ENCODE measurements around the gene TTLL10. TPM values are rescaled to one million over a fixed set of nuclear protein-coding genes. Genes with fewer than 3 reads are reported as not detected.

TTLL10 gene
- total and polyA plus RNA-seq, 2 of the 4 experiments (the other 2 are of a cell fraction) = not detected

DNA sequence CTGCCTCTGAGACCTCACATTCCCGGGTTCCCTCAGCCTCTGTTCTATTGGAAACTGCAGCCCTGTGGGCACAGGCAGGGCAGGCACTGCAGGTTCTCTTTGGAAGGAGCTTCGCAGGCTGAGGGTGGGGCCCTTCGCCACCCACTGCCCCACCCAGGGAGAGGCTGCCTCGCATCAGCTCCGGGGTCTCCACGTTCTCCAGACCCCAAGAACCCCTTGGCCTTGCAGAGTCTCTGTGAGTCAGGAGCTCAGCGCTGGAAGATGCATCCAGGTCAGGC, 49.2 kb upstream of the TTLL10 start:
- no peak overlapping the region for H2BK120ac ChIP-seq (ENCODE audit: low read depth, low read length)
- CTCF ChIA-PET = no interaction called here

More for the DNA sequence above, 49.2 kb upstream of the TTLL10 start:
- Histone ChIP-seq H3K9me3 (ENCODE audit: control insufficient read depth, insufficient read depth, low read length) (0 out of 2 replicates have a peak, but pooled peaks cover 3% of the 10 kb centered on the region), H3K14ac (replicated peaks; ENCODE audit: low read depth, low read length) (no peak overlapping the region), H3K36me3 (ENCODE audit: control insufficient read depth, insufficient read depth, low read length) (no peaks in the 10 kb centered on the region), H3K4me1 (ENCODE audit: control insufficient read depth, insufficient read depth, low read length) (no peaks in the 10 kb centered on the region), H3K9me1 (ENCODE audit: insufficient read depth, low read length) (peaks cover 9% of the 10 kb centered on the region), H2AFZ (replicated peaks; ENCODE audit: low read length, poor library complexity) (no peak overlapping the region), H3K23ac (ENCODE audit: low read depth, low read length) (no peak overlapping the region), H2AK9ac (replicated peaks; ENCODE audit: low read depth, low read length, poor library complexity) (no peak overlapping the region), H3K79me1 (ENCODE audit: low read depth in 1 of 2, low read length in 2 of 2) (no peaks in the 10 kb centered on the region), H2BK5ac (ENCODE audit: low read depth, low read length, poor library complexity, severe bottlenecking) (no peak overlapping the region), H3K4me3 (ENCODE audit: insufficient read depth, low read depth, low read length) (no peak overlapping the region), H3K56ac (ENCODE audit: extremely low read depth, insufficient read depth, low read length) (no peak overlapping the region), H2AK5ac (ENCODE audit: low read depth, low read length) (no peak overlapping the region), H3K18ac (ENCODE audit: low read depth, low read length) (no peak overlapping the region), H3K27ac (ENCODE audit: insufficient read depth, low read length) (no peak overlapping the region), H3K9ac (ENCODE audit: low read depth, low read length) (no peak overlapping the region), H3K4ac (ENCODE audit: low read depth, low read length) (no peak overlapping the region), H4K8ac (ENCODE audit: low read depth in 2 of 2, low read length in 2 of 2) (no peak overlapping the region), H4K5ac (ENCODE audit: low read depth, low read length) (no peak overlapping the region), H4K20me1 (ENCODE audit: insufficient read depth, low read length) (no peaks in the 10 kb centered on the region), H2BK20ac (ENCODE audit: low read depth, low read length) (no peak overlapping the region), H3K27me3 (ENCODE audit: control insufficient read depth, insufficient read depth, low read length) (no peaks in the 10 kb centered on the region; the same call in 1 of the 2 replicates), H3K4me2 (ENCODE audit: low read depth, low read length) (no peak overlapping the region), H4K91ac (ENCODE audit: insufficient read depth, low read depth, low read length) (no peak overlapping the region), H2BK15ac (ENCODE audit: low read depth, low read length) (no peak overlapping the region)
- intact Hi-C loops (cut with micrococcal nuclease) = loop anchor here (5.0 kb wide), 1 partner anchor 183 kb away; the partner anchor contains the start of genes ACAP3 and PUSL1
- DNase-seq (no peak), ATAC-seq (ENCODE audit: low read depth) (no peak)
- in situ Hi-C loops (cut with MboI; ENCODE audit: low sequenced_read_pairs) = no loop called here
- no peak for TF ChIP-seq MAFK (IDR thresholded peaks at IDR 0.05; ENCODE audit: low read depth, low read length)
- no peak for TF ChIP-seq CHD1 (IDR thresholded peaks at IDR 0.05; ENCODE audit: low read depth, low read length)
- no peak for TF ChIP-seq CEBPB (IDR thresholded peaks at IDR 0.05; ENCODE audit: low read depth, low read length)
- TF ChIP-seq, protein P1, sequence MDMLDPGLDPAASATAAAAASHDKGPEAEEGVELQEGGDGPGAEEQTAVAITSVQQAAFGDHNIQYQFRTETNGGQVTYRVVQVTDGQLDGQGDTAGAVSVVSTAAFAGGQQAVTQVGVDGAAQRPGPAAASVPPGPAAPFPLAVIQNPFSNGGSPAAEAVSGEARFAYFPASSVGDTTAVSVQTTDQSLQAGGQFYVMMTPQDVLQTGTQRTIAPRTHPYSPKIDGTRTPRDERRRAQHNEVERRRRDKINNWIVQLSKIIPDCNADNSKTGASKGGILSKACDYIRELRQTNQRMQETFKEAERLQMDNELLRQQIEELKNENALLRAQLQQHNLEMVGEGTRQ (IDR thresholded peaks at IDR 0.05; ENCODE audit: low read depth, low read length) = no peak
- TF ChIP-seq RCOR1 (IDR thresholded peaks at IDR 0.05; ENCODE audit: insufficient replicate concordance, low read length) = no peak
- TF ChIP-seq FOS (IDR thresholded peaks at IDR 0.05; ENCODE audit: low read depth, low read length) = no peak
- no peak for TF ChIP-seq MXI1 (IDR thresholded peaks at IDR 0.05; ENCODE audit: borderline replicate concordance, low read depth, low read length)
- TF ChIP-seq SMC3 (IDR thresholded peaks at IDR 0.05; ENCODE audit: low read depth, low read length) = no peak
- no peak for TF ChIP-seq RAD21 (IDR thresholded peaks at IDR 0.05; ENCODE audit: low read length)
- no peak for TF ChIP-seq POLR2A (IDR thresholded peaks at IDR 0.05; ENCODE audit: low read depth, low read length)
- TF ChIP-seq, protein P2, sequence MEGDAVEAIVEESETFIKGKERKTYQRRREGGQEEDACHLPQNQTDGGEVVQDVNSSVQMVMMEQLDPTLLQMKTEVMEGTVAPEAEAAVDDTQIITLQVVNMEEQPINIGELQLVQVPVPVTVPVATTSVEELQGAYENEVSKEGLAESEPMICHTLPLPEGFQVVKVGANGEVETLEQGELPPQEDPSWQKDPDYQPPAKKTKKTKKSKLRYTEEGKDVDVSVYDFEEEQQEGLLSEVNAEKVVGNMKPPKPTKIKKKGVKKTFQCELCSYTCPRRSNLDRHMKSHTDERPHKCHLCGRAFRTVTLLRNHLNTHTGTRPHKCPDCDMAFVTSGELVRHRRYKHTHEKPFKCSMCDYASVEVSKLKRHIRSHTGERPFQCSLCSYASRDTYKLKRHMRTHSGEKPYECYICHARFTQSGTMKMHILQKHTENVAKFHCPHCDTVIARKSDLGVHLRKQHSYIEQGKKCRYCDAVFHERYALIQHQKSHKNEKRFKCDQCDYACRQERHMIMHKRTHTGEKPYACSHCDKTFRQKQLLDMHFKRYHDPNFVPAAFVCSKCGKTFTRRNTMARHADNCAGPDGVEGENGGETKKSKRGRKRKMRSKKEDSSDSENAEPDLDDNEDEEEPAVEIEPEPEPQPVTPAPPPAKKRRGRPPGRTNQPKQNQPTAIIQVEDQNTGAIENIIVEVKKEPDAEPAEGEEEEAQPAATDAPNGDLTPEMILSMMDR (conservative IDR thresholded peaks at IDR 0.05; ENCODE audit: low read depth, low read length) = no peak
- no peak for TF ChIP-seq BHLHE40 (IDR thresholded peaks at IDR 0.05; ENCODE audit: low read depth, low read length)
- TF ChIP-seq, protein P3, sequence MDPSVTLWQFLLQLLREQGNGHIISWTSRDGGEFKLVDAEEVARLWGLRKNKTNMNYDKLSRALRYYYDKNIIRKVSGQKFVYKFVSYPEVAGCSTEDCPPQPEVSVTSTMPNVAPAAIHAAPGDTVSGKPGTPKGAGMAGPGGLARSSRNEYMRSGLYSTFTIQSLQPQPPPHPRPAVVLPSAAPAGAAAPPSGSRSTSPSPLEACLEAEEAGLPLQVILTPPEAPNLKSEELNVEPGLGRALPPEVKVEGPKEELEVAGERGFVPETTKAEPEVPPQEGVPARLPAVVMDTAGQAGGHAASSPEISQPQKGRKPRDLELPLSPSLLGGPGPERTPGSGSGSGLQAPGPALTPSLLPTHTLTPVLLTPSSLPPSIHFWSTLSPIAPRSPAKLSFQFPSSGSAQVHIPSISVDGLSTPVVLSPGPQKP (IDR thresholded peaks at IDR 0.05; ENCODE audit: borderline replicate concordance, low read depth, low read length) = no peak
- no peak for TF ChIP-seq NFE2L2 (IDR thresholded peaks at IDR 0.05; ENCODE audit: low read depth, low read length)
- no peak for TF ChIP-seq RFX5 (IDR thresholded peaks at IDR 0.05; ENCODE audit: low read depth, low read length)
- no peak for TF ChIP-seq MAZ (IDR thresholded peaks at IDR 0.05; ENCODE audit: borderline replicate concordance, low read depth, low read length)
- dilution Hi-C loops (cut with HindIII; ENCODE audit: low sequenced_read_pairs, unreplicated experiment) = no loop called here
- BruUV-seq (replicated peaks) = no TSS peak
- POLR2A ChIA-PET (ENCODE audit: unreplicated experiment) = no interaction called here
- 85% methylated on average over 6 of the region's 7 CpGs; no CpG with 5 or more reads in 1 of the 2 experiments for WGBS, 2 experiments (ENCODE audit: extremely low coverage in 2 of 2, insufficient read length in 1 of 2)
